Gastrocnemius medialis (tissue), 4 donors: ENCODE data around the gene SNTG2. TPM values are rescaled to one million over a fixed set of nuclear protein-coding genes. Genes with fewer than 3 reads are reported as not detected.

Experiments
- ATAC-seq, 2 donors: fragments of 150-250 bp; one replicate each; pipeline ENCODE4 v1.9.1; 2016
- DNase-seq, 2 donors: peaks; one replicate each; pipeline ENCODE4 v3.0.0-alpha.2; 2019
- H3K27ac ChIP-seq, 4 donors: fragments of 200-600 bp; sonication (generic); 1 replicate in 1 of 4; 2 replicates in 3 of 4; pipeline ENCODE4 v1.5.1; 2016 to 2018; ENCODE audit warnings: mild to moderate bottlenecking in 2 of 4, moderate library complexity in 1 of 4
- H3K27me3 ChIP-seq, 3 donors: fragments of 200-600 bp; sonication (generic) in 2 of 3; 1 replicate in 1 of 3; 2 replicates in 2 of 3; pipeline versions ENCODE4 v1.5.1 to v1.6.0; 2016 to 2019; ENCODE audit warnings: mild to moderate bottlenecking in 1 of 3, moderate library complexity in 1 of 3
- H3K36me3 ChIP-seq, 2 donors: fragments of 200-600 bp; sonication (generic) in 1 of 2; one replicate each; pipeline ENCODE4 v1.5.1; 2017 to 2018
- H3K4me1 ChIP-seq, 2 donors: fragments of 200-600 bp; sonication (generic) in 1 of 2; one replicate each; pipeline ENCODE4 v1.5.1; 2016 to 2017; ENCODE audit warnings: mild to moderate bottlenecking in 2 of 2
- H3K4me3 ChIP-seq, 4 donors: fragments of 200-600 bp; sonication (generic) in 3 of 4; 1 replicate in 1 of 4; 2 replicates in 3 of 4; pipeline ENCODE4 v1.5.1; 2016 to 2019; ENCODE audit warnings: mild to moderate bottlenecking in 2 of 4
- H3K9me3 ChIP-seq, 3 donors: fragments of 200-600 bp; sonication (generic) in 2 of 3; 1 replicate in 1 of 3; 2 replicates in 2 of 3; pipeline ENCODE4 v1.5.1; 2016 to 2019
- CTCF ChIP-seq, 5 experiments: fragments of 450-650 bp in 3 of 5; fragments of 200-600 bp in 2 of 5; sonication (generic) in 2 of 5; IDR thresholded peaks in 4 of 5; conservative IDR thresholded peaks in 1 of 5; 1 replicate in 4 of 5; 2 replicates in 1 of 5; pipeline ENCODE4 v1.5.1; 2016 to 2019; ENCODE audit warnings: antibody characterized with exemption in 5 of 5, mild to moderate bottlenecking in 3 of 5, moderate library complexity in 3 of 5
- POLR2A ChIP-seq, 2 donors: fragments of 450-650 bp; IDR thresholded peaks; one replicate each; pipeline ENCODE4 v1.6.1; 2017; ENCODE audit warnings: antibody characterized with exemption in 2 of 2, mild to moderate bottlenecking in 2 of 2, moderate library complexity in 2 of 2
- in situ Hi-C, 4 donors: fragments of 200-750 bp; cut with MboI; loops; one replicate each; pipeline versions ENCODE4 v1.15.0 to v1.8.0; 2017; ENCODE audit warnings: low sequenced_read_pairs in 4 of 4
- intact Hi-C: fragments of 100-400 bp; cut with DNase I; formaldehyde crosslinking; loops from one replicate; pipeline ENCODE4 v1.15.1; 2023; ENCODE audit warnings: low total_unique reads
- total RNA-seq, 4 donors: library from RNA; depleted of rRNA; stranded (reverse); fragments of >200 nt; gene quantifications; one replicate each; pipeline versions ENCODE4 v1.1.0 to v1.2.3, GENCODE V29; 2016

The SNTG2 gene
- total RNA-seq, 4 donors from 2014 or later, result 0.55 to 1.0 (median 0.92) TPM; not detected in 1

GRCh38 chr2:1286929-1287328, 336.3 kb downstream of the SNTG2 start:
- Histone ChIP-seq H3K9me3 (no peaks in the 10 kb centered on the region), H3K27me3 (no peaks in the 10 kb centered on the region), H3K4me3 (no peak overlapping the region), H3K36me3 (no peaks in the 10 kb centered on the region), H3K4me1 (no peaks in the 10 kb centered on the region), H3K27ac (no peak overlapping the region)
- DNase-seq (no peak), ATAC-seq (no peak)
- intact Hi-C loops, result no loop called here
- in situ Hi-C loops, result no loop called here
- TF ChIP-seq CTCF (IDR thresholded peaks at IDR 0.05 in 4 of 5, conservative IDR thresholded peaks at IDR 0.05 in 1 of 5), result no peak
- TF ChIP-seq POLR2A (IDR thresholded peaks at IDR 0.05), result no peak

- no peak for DNase-seq
- H3K36me3 ChIP-seq, result no peaks in the 10 kb centered on the region
- no peak overlapping the region for H3K4me3 ChIP-seq
- TF ChIP-seq CTCF (IDR thresholded peaks at IDR 0.05 in 4 of 5, conservative IDR thresholded peaks at IDR 0.05 in 1 of 5), result no peak
- TF ChIP-seq POLR2A (IDR thresholded peaks at IDR 0.05), result no peak
- intact Hi-C loops, result no loop called here
- no peaks in the 10 kb centered on the region for H3K9me3 ChIP-seq
- H3K27ac ChIP-seq, result no peak overlapping the region
- no peaks in the 10 kb centered on the region for H3K4me1 ChIP-seq
- in situ Hi-C loops, result no loop called here
- ATAC-seq, result no peak
- no peaks in the 10 kb centered on the region for H3K27me3 ChIP-seq
Observed at GRCh38 chr2:1287427-1287826, 336.8 kb downstream of the SNTG2 start.

GRCh38 chr2:1294900-1295299, 344.3 kb downstream of the SNTG2 start:
- ATAC-seq (no peak), DNase-seq (no peak)

GRCh38 chr2:1295740-1296139, 345.1 kb downstream of the SNTG2 start:
- TF ChIP-seq CTCF (IDR thresholded peaks at IDR 0.05 in 4 of 5, conservative IDR thresholded peaks at IDR 0.05 in 1 of 5) (no peak), POLR2A (IDR thresholded peaks at IDR 0.05) (no peak)
- DNase-seq, result no peak
- Histone ChIP-seq H3K36me3 (no peaks in the 10 kb centered on the region), H3K27me3 (no peaks in the 10 kb centered on the region), H3K9me3 (no peaks in the 10 kb centered on the region), H3K4me3 (no peak overlapping the region), H3K4me1 (no peaks in the 10 kb centered on the region), H3K27ac (no peak overlapping the region)
- intact Hi-C loops, result no loop called here
- in situ Hi-C loops, result no loop called here
- ATAC-seq, result no peak

More at GRCh38 chr2:1294900-1295299, 344.3 kb downstream of the SNTG2 start:
- in situ Hi-C loops (no loop called here), intact Hi-C loops (no loop called here)
- H3K9me3 ChIP-seq, result no peaks in the 10 kb centered on the region
- H3K36me3 ChIP-seq, result no peaks in the 10 kb centered on the region
- no peak overlapping the region for H3K27ac ChIP-seq
- no peak overlapping the region for H3K4me3 ChIP-seq
- TF ChIP-seq CTCF (IDR thresholded peaks at IDR 0.05 in 4 of 5, conservative IDR thresholded peaks at IDR 0.05 in 1 of 5), result no peak
- no peak for TF ChIP-seq POLR2A (IDR thresholded peaks at IDR 0.05)
- H3K27me3 ChIP-seq, result no peaks in the 10 kb centered on the region
- H3K4me1 ChIP-seq, result no peaks in the 10 kb centered on the region
